ENCODE results near the gene SLC23A2. TPM values are rescaled to one million over a fixed set of nuclear protein-coding genes. Genes with fewer than 3 reads are reported as not detected.

The SLC23A2 gene
- polyA plus RNA-seq, 1 of the 3 experiments (the other 2 are of a cell fraction) = 14.0 TPM

DNA sequence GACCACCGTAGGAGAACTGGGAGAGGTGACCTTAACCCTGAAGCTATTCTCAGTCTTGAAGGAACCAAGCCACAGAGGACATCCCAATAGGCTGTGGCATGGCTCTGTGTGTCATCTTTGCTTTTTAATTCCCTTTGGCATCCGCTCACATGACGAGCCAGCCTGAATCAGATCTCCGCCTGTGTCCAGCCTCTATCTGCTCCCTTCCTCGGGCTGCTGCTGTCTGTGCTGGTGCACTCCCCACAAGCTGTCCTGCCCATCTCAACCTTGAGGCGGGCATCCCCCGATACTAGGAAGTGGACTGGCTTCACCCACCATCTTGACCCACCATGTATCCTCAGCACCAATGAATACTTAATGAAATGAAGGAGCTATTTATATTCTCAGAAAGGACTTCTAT, 111.9 kb downstream of the SLC23A2 start:
- WGBS (ENCODE audit: low lambda C conversion rate) = 87% methylated on average over 7 of the region's 7 CpGs
- no peak for DNase-seq
- ChIA-PET CTCF (interaction anchor here (1.1 kb wide), 1 partner anchor 9 kb away, joined by 3 read pairs; no protein-coding TSS in a partner anchor), POLR2A (no interaction called here)
- Histone ChIP-seq H3K27ac (ENCODE audit: low read depth in 2 of 2, low read length in 1 of 2) (no peak overlapping the region), H3K9me3 (no peaks in the 10 kb centered on the region), H2AFZ (ENCODE audit: low read depth) (no peak overlapping the region), H3K4me3 (ENCODE audit: low read depth in 2 of 2, low read length in 1 of 2) (no peak overlapping the region), H3K4me1 (ENCODE audit: control insufficient read depth in 1 of 2, insufficient read depth in 2 of 2, low read depth in 1 of 2, low read length in 1 of 2) (peaks cover 0 to 5% of the 10 kb centered on the region in 2 experiments; a peak in 1 of 4 replicates), H3K79me2 (ENCODE audit: insufficient read depth) (no peaks in the 10 kb centered on the region), H3K9ac (no peak overlapping the region), H3K27me3 (ENCODE audit: insufficient read depth) (no peaks in the 10 kb centered on the region), H3K36me3 (replicated peaks in 1 of 2; ENCODE audit: control insufficient read depth in 1 of 2, insufficient read depth in 2 of 2, low read length in 1 of 2) (peaks cover 0 to 9% of the 10 kb centered on the region in 2 experiments), H3K9me2 (no peaks in the 10 kb centered on the region), H3K4me2 (no peak overlapping the region), H4K20me1 (ENCODE audit: insufficient read depth) (no peaks in the 10 kb centered on the region), H3F3A (replicated peaks; ENCODE audit: insufficient read depth) (no peaks in the 10 kb centered on the region)
- no peak for TF ChIP-seq SIN3A (IDR thresholded peaks at IDR 0.05; ENCODE audit: borderline replicate concordance, low read depth, low read length)

DNA sequence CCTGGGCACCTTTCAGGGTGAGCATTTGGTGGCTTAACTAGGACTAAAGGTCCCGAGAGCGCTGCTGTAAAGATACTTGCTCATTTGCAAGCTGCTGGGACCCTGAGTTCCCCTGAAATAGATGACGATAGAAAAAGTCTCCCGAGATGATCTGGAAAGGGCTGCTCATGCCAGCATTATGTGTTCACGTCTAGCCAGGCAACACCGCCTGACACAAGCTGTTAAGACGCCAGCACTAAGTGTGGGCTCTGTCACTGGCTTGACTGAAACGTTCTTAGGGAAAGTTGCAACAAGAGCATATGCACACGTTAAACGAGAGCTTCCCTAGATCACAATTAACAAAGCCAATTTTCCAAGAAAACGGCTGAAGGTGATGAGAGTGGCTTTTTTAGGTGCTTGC, 113.7 kb downstream of the SLC23A2 start:
- H3K9ac ChIP-seq = no peak overlapping the region
- peaks cover 0 to 5% of the 10 kb centered on the region in 2 experiments; a peak in 1 of 4 replicates for H3K4me1 ChIP-seq (ENCODE audit: control insufficient read depth in 1 of 2, insufficient read depth in 2 of 2, low read depth in 1 of 2, low read length in 1 of 2)
- H3K9me3 ChIP-seq = no peaks in the 10 kb centered on the region
- H3K79me2 ChIP-seq (ENCODE audit: insufficient read depth) = no peaks in the 10 kb centered on the region
- no peaks in the 10 kb centered on the region for H4K20me1 ChIP-seq (ENCODE audit: insufficient read depth)
- no peaks in the 10 kb centered on the region for H3F3A ChIP-seq (replicated peaks; ENCODE audit: insufficient read depth)
- no peaks in the 10 kb centered on the region for H3K27me3 ChIP-seq (ENCODE audit: insufficient read depth)
- H3K9me2 ChIP-seq = no peaks in the 10 kb centered on the region
- no peak overlapping the region for H3K4me3 ChIP-seq (ENCODE audit: low read depth in 2 of 2, low read length in 1 of 2)
- 90% methylated on average over 11 of the region's 11 CpGs for WGBS (ENCODE audit: low lambda C conversion rate)
- CTCF ChIA-PET = interaction anchor here (0.6 to 1.1 kb wide), 3 partner anchors 64 to 214 kb away, joined by 3 to 4 read pairs (median 3); no protein-coding TSS in a partner anchor
- H3K4me2 ChIP-seq = no peak overlapping the region
- H2AFZ ChIP-seq (ENCODE audit: low read depth) = no peak overlapping the region
- POLR2A ChIA-PET = no interaction called here
- H3K27ac ChIP-seq (ENCODE audit: low read depth in 2 of 2, low read length in 1 of 2) = no peak overlapping the region
- DNase-seq = no peak
- peaks cover 3 to 17% of the 10 kb centered on the region in 2 experiments for H3K36me3 ChIP-seq (replicated peaks in 1 of 2; ENCODE audit: control insufficient read depth in 1 of 2, insufficient read depth in 2 of 2, low read length in 1 of 2)
- TF ChIP-seq EZH2phosphoT487 (IDR thresholded peaks at IDR 0.05; ENCODE audit: borderline replicate concordance, low read depth) = no peak
- no peak for TF ChIP-seq TAF1 (IDR thresholded peaks at IDR 0.05; ENCODE audit: borderline replicate concordance, low read depth, low read length)
- no peak for TF ChIP-seq NFIC (IDR thresholded peaks at IDR 0.05; ENCODE audit: borderline replicate concordance)
- no peak for TF ChIP-seq MEF2A (IDR thresholded peaks at IDR 0.05; ENCODE audit: borderline replicate concordance, low read depth)
- TF ChIP-seq, protein P1, sequence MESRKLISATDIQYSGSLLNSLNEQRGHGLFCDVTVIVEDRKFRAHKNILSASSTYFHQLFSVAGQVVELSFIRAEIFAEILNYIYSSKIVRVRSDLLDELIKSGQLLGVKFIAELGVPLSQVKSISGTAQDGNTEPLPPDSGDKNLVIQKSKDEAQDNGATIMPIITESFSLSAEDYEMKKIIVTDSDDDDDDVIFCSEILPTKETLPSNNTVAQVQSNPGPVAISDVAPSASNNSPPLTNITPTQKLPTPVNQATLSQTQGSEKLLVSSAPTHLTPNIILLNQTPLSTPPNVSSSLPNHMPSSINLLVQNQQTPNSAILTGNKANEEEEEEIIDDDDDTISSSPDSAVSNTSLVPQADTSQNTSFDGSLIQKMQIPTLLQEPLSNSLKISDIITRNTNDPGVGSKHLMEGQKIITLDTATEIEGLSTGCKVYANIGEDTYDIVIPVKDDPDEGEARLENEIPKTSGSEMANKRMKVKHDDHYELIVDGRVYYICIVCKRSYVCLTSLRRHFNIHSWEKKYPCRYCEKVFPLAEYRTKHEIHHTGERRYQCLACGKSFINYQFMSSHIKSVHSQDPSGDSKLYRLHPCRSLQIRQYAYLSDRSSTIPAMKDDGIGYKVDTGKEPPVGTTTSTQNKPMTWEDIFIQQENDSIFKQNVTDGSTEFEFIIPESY (IDR thresholded peaks at IDR 0.05; ENCODE audit: borderline replicate concordance, low read depth) = no peak
- TF ChIP-seq, protein P2, sequence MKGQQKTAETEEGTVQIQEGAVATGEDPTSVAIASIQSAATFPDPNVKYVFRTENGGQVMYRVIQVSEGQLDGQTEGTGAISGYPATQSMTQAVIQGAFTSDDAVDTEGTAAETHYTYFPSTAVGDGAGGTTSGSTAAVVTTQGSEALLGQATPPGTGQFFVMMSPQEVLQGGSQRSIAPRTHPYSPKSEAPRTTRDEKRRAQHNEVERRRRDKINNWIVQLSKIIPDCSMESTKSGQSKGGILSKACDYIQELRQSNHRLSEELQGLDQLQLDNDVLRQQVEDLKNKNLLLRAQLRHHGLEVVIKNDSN (IDR thresholded peaks at IDR 0.05; ENCODE audit: borderline replicate concordance, low read depth) = no peak
- TF ChIP-seq ELF1 (IDR thresholded peaks at IDR 0.05) = no peak
- no peak for TF ChIP-seq SIN3A (IDR thresholded peaks at IDR 0.05; ENCODE audit: borderline replicate concordance, low read depth, low read length)
- no peak for TF ChIP-seq CHD2 (IDR thresholded peaks at IDR 0.05; ENCODE audit: low read length, partially characterized antibody)
- no peak for TF ChIP-seq RFX5 (IDR thresholded peaks at IDR 0.05; ENCODE audit: low read length)
- TF ChIP-seq, protein P3, sequence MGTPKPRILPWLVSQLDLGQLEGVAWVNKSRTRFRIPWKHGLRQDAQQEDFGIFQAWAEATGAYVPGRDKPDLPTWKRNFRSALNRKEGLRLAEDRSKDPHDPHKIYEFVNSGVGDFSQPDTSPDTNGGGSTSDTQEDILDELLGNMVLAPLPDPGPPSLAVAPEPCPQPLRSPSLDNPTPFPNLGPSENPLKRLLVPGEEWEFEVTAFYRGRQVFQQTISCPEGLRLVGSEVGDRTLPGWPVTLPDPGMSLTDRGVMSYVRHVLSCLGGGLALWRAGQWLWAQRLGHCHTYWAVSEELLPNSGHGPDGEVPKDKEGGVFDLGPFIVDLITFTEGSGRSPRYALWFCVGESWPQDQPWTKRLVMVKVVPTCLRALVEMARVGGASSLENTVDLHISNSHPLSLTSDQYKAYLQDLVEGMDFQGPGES (IDR thresholded peaks at IDR 0.05; ENCODE audit: low read depth, low read length) = no peak
- TF ChIP-seq GABPA (IDR thresholded peaks at IDR 0.05; ENCODE audit: low read depth) = no peak
- TF ChIP-seq RXRA (IDR thresholded peaks at IDR 0.05; ENCODE audit: borderline replicate concordance, low read depth) = no peak
- TF ChIP-seq JUND (IDR thresholded peaks at IDR 0.05) = no peak
